SH-SY5Y (cell line): Measurements from ENCODE around the gene VWF.

Source experiments
- GATA2 ChIP-seq: IDR thresholded peaks from 2 replicates; pipeline ENCODE4 v1.6.1; 2011; ENCODE audit warnings: mild to moderate bottlenecking, low read depth, low read length
- GATA3 ChIP-seq: IDR thresholded peaks from 2 replicates; pipeline ENCODE4 v1.6.1; 2011; ENCODE audit warnings: low read depth, mild to moderate bottlenecking, low read length, moderate library complexity

DNA sequence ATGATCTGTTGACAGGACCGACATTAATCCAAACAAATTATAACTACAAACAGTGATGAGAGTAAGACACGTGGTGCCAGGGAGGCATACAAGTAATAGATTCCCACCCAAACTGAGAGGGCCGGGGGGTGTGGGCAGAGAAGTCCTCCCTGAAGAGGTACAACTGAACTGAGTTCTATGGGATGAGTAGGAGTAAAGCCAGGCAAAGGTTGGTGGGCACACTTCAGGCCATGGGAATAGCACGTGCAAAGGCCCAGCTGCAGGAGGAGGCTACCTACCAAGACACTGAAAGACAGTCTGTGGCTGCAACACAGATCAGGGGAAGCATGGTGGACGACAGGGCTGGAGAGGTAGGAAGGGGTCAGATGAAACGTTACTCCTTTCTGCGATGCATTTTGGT lies 22.0 kb upstream of the VWF start:
- TF ChIP-seq GATA2 = no peak
- TF ChIP-seq GATA3 = no peak
